Endodermal cell (in vitro differentiated cells): Measurements from ENCODE around the gene RNF145. TPM values are rescaled to one million over a fixed set of nuclear protein-coding genes. Genes with fewer than 3 reads are reported as not detected.

Experiments used
- DNase-seq: peaks from one replicate; pipeline ENCODE4 v3.0.0-alpha.2; 2017
- H3K27ac ChIP-seq: 2 replicates; pipeline ENCODE4 v1.5.1; 2013; ENCODE audit warnings: mild to moderate bottlenecking, low read depth, low read length, moderate library complexity
- H3K27me3 ChIP-seq: 2 replicates; pipeline ENCODE4 v1.6.1; 2013; ENCODE audit warnings: mild to moderate bottlenecking, low read length, moderate library complexity; ENCODE audit not compliant: insufficient read depth, control insufficient read depth, poor library complexity, severe bottlenecking
- H3K36me3 ChIP-seq: 2 replicates; pipeline ENCODE4 v1.7.0; 2013; ENCODE audit warnings: mild to moderate bottlenecking, low read length, moderate library complexity; ENCODE audit not compliant: control insufficient read depth, insufficient read depth
- H3K4me1 ChIP-seq: one replicate; pipeline ENCODE4 v1.7.0; 2013; ENCODE audit warnings: low read length; ENCODE audit not compliant: control insufficient read depth, insufficient read depth
- H3K4me3 ChIP-seq: 2 replicates; pipeline ENCODE4 v1.5.1; 2013; ENCODE audit warnings: mild to moderate bottlenecking, low read length, moderate library complexity
- H3K9ac ChIP-seq: 2 replicates; pipeline ENCODE4 v1.6.1; 2013; ENCODE audit warnings: mild to moderate bottlenecking, low read length, moderate library complexity; ENCODE audit not compliant: poor library complexity, severe bottlenecking; ENCODE audit errors: extremely low read depth
- H3K9me3 ChIP-seq: 2 replicates; pipeline ENCODE4 v1.6.1; 2013; ENCODE audit warnings: mild to moderate bottlenecking, low read length, moderate library complexity; ENCODE audit not compliant: control insufficient read depth
- H3K27ac Mint-ChIP-seq: 2 replicates; pipeline ENCODE4 v1.8.0; 2020; ENCODE audit warnings: mixed read lengths
- H3K27me3 Mint-ChIP-seq: 2 replicates; pipeline ENCODE4 v1.8.0; 2021; ENCODE audit warnings: mild to moderate bottlenecking, mixed read lengths; ENCODE audit not compliant: insufficient read depth
- H3K36me3 Mint-ChIP-seq: 2 replicates; pipeline ENCODE4 v1.8.0; 2020; ENCODE audit warnings: low read depth, mixed read lengths
- H3K4me1 Mint-ChIP-seq: 2 replicates; pipeline ENCODE4 v1.8.0; 2020; ENCODE audit warnings: mixed read lengths
- H3K4me3 Mint-ChIP-seq: 2 replicates; pipeline ENCODE4 v1.8.0; 2020; ENCODE audit warnings: mild to moderate bottlenecking, moderate library complexity, mixed read lengths
- H3K9me3 Mint-ChIP-seq: 2 replicates; pipeline ENCODE4 v1.8.0; 2020; ENCODE audit warnings: mild to moderate bottlenecking, mixed read lengths
- CTCF ChIP-seq: fragments of 200-600 bp; sonication (generic); conservative IDR thresholded peaks from 2 replicates; pipeline ENCODE4 v1.5.0; 2021; ENCODE audit warnings: antibody characterized with exemption, mild to moderate bottlenecking
- WGBS, 2 experiments: methylation state at CpG; one replicate each; pipeline versions ENCODE4 v1.1.5 to v1.1.7; 2013; ENCODE audit warnings: missing lambda C conversion rate in 2 of 2, mixed read lengths in 1 of 2; ENCODE audit not compliant: insufficient coverage in 1 of 2, insufficient read length in 1 of 2; 5-methylcytosine and 5-hydroxymethylcytosine counted together
- total RNA-seq, 2 donors: library from RNA; stranded (reverse); fragmentation: NEBNext Ultra II Directional in 1 of 2; extraction: Animal tissue kit (Norgen Biotek cat#: 25700) in 1 of 2; gene quantifications; 2 replicates in 1 of 2; 3 replicates in 1 of 2; pipeline ENCODE4 v1.2.1, GENCODE V29; 2021

The RNF145 gene
- total RNA-seq, 2 donors from 2014 or later = 50.2 to 50.4 TPM

GRCh38 chr5:159216454-159216853, 7.1 kb upstream of the RNF145 start:
- Histone ChIP-seq H3K27me3 (no peaks in the 10 kb centered on the region), H3K27ac (no peak overlapping the region), H3K4me1 (no peaks in the 10 kb centered on the region), H3K9me3 (no peaks in the 10 kb centered on the region), H3K36me3 (no peaks in the 10 kb centered on the region), H3K4me3 (no peak overlapping the region), H3K9ac (no peak overlapping the region)
- TF ChIP-seq CTCF = no peak
- H3K4me1 Mint-ChIP-seq = no peaks in the 10 kb centered on the region
- no peak for DNase-seq
- WGBS, 2 experiments = 87% methylated on average over 2 of the region's 2 CpGs; no CpG with 5 or more reads in 1 of the 2 experiments
- H3K27ac Mint-ChIP-seq = no peak overlapping the region
- H3K4me3 Mint-ChIP-seq = no peak overlapping the region
- peaks cover 14% of the 10 kb centered on the region for H3K27me3 Mint-ChIP-seq
- H3K36me3 Mint-ChIP-seq = no peaks in the 10 kb centered on the region
- H3K9me3 Mint-ChIP-seq = no peaks in the 10 kb centered on the region

GRCh38 chr5:159215886-159216285, 6.5 kb upstream of the RNF145 start:
- H3K4me1 Mint-ChIP-seq = peaks cover under 1% of the 10 kb centered on the region
- Histone ChIP-seq H3K36me3 (no peaks in the 10 kb centered on the region), H3K27ac (no peak overlapping the region), H3K4me1 (no peaks in the 10 kb centered on the region), H3K27me3 (no peaks in the 10 kb centered on the region), H3K9me3 (no peaks in the 10 kb centered on the region), H3K4me3 (no peak overlapping the region), H3K9ac (no peak overlapping the region)
- 88% methylated on average over 1 of the region's 3 CpGs; no CpG with 5 or more reads in 1 of the 2 experiments for WGBS, 2 experiments
- DNase-seq = no peak
- no peaks in the 10 kb centered on the region for H3K9me3 Mint-ChIP-seq
- H3K36me3 Mint-ChIP-seq = no peaks in the 10 kb centered on the region
- H3K27me3 Mint-ChIP-seq = peaks cover 13% of the 10 kb centered on the region
- no peak for TF ChIP-seq CTCF
- H3K27ac Mint-ChIP-seq = no peak overlapping the region
- no peak overlapping the region for H3K4me3 Mint-ChIP-seq

- Histone ChIP-seq H3K36me3 (no peaks in the 10 kb centered on the region), H3K4me3 (no peak overlapping the region), H3K9me3 (no peaks in the 10 kb centered on the region), H3K27ac (no peak overlapping the region), H3K4me1 (peaks cover 3% of the 10 kb centered on the region), H3K9ac (no peak overlapping the region), H3K27me3 (no peaks in the 10 kb centered on the region)
- Mint-ChIP-seq H3K4me1 (peaks cover 12% of the 10 kb centered on the region), H3K4me3 (no peak overlapping the region), H3K36me3 (no peaks in the 10 kb centered on the region), H3K27ac (no peak overlapping the region), H3K27me3 (peaks cover 5% of the 10 kb centered on the region), H3K9me3 (no peaks in the 10 kb centered on the region)
- WGBS, 2 experiments = 82% methylated on average over 2 of the region's 2 CpGs; no CpG with 5 or more reads in 1 of the 2 experiments
- TF ChIP-seq CTCF = no peak
- DNase-seq = no peak
Observed at GRCh38 chr5:159214486-159215271, 5.3 kb upstream of the RNF145 start.
